Spleen (tissue), 11 donors: ENCODE measurements around the gene CHD8. TPM values are rescaled to one million over a fixed set of nuclear protein-coding genes. Genes with fewer than 3 reads are reported as not detected.
A peak's percentile ranks its signal among the peaks of the same experiment; 100 is the strongest.

ENCODE experiments used
- DNase-seq: peaks from one replicate; pipeline ENCODE4 v3.0.0-alpha.2; 2020
- H3K27ac ChIP-seq, 8 donors: fragments of 200-600 bp; sonication (generic) in 7 of 8; 1 replicate in 4 of 8; 2 replicates in 4 of 8; pipeline versions ENCODE4 v1.5.0 to v1.8.0; 2016 to 2021; ENCODE audit warnings: inconsistent platforms in 4 of 8, mild to moderate bottlenecking in 4 of 8, moderate library complexity in 1 of 8
- H3K27me3 ChIP-seq, 7 donors: fragments of 200-600 bp; sonication (generic) in 6 of 7; replicated peaks in 1 of 7; 1 replicate in 4 of 7; 2 replicates in 3 of 7; pipeline versions ENCODE4 v1.5.0 to v1.8.0; 2016 to 2021; ENCODE audit warnings: inconsistent platforms in 3 of 7, mild to moderate bottlenecking in 1 of 7
- H3K36me3 ChIP-seq, 6 donors: fragments of 200-600 bp; sonication (generic) in 5 of 6; 1 replicate in 4 of 6; 2 replicates in 2 of 6; pipeline versions ENCODE4 v1.5.0 to v1.8.0; 2016 to 2021; ENCODE audit warnings: inconsistent platforms in 2 of 6
- H3K4me1 ChIP-seq, 6 donors: fragments of 200-600 bp; sonication (generic) in 5 of 6; 1 replicate in 3 of 6; 2 replicates in 3 of 6; pipeline versions ENCODE4 v1.5.0 to v1.8.0; 2016 to 2021; ENCODE audit warnings: inconsistent platforms in 3 of 6
- H3K4me3 ChIP-seq, 8 donors: fragments of 200-600 bp; sonication (generic) in 7 of 8; 1 replicate in 4 of 8; 2 replicates in 4 of 8; pipeline versions ENCODE4 v1.5.0 to v1.8.0; 2016 to 2021; ENCODE audit warnings: inconsistent platforms in 4 of 8, mild to moderate bottlenecking in 4 of 8, moderate library complexity in 2 of 8
- H3K9me3 ChIP-seq, 8 donors: fragments of 200-600 bp; sonication (generic) in 7 of 8; 1 replicate in 4 of 8; 2 replicates in 4 of 8; pipeline versions ENCODE4 v1.5.0 to v1.8.0; 2016 to 2021; ENCODE audit warnings: inconsistent platforms in 4 of 8
- POLR2A ChIP-seq, 3 donors: fragments of 450-650 bp; IDR thresholded peaks; one replicate each; pipeline ENCODE4 v1.5.1; 2017; ENCODE audit warnings: antibody characterized with exemption in 3 of 3, mild to moderate bottlenecking in 1 of 3
- POLR2AphosphoS5 ChIP-seq, 3 donors: sonication (generic); formaldehyde crosslinking; IDR thresholded peaks; one replicate each; pipeline ENCODE4 v1.5.1; 2017; ENCODE audit warnings: antibody characterized with exemption in 3 of 3
- WGBS, 5 donors: extraction: QIAGEN DNeasy Blood & Tissue Kit in 3 of 5; methylation state at CpG; one replicate each; pipeline versions ENCODE4 v1.1.5 to v1.1.7; 2013 to 2018; 5-methylcytosine and 5-hydroxymethylcytosine counted together
- intact Hi-C: fragments of 100-400 bp; cut with DNase I; formaldehyde crosslinking; loops from one replicate; pipeline ENCODE4 v1.15.0; 2023; ENCODE audit warnings: low total_unique reads
- polyA plus RNA-seq, 3 donors: library from polyadenylated mRNA; stranded (reverse); fragments of 200-250 nt; gene quantifications; one replicate each; pipeline ENCODE4 v1.2.1, GENCODE V29; 2013
- total RNA-seq, 7 donors: library from RNA; depleted of rRNA in 3 of 7; stranded (reverse); fragments of >200 nt in 3 of 7; fragmentation: NEBNext Ultra II Directional in 4 of 7; extraction: Animal tissue kit (Norgen Biotek cat#: 25700) in 4 of 7; gene quantifications; one replicate each; pipeline versions ENCODE4 v1.1.0 to v1.2.1, GENCODE V29; 2016 to 2021
- TF ChIP-seq, protein P1 (sequence below), 11 experiments: fragments of 200-600 bp in 7 of 11; fragments of 450-650 bp in 4 of 11; sonication (generic) in 4 of 11; IDR thresholded peaks in 8 of 11; conservative IDR thresholded peaks in 3 of 11; 1 replicate in 7 of 11; 2 replicates in 4 of 11; pipeline versions ENCODE4 v1.4.0 to v1.8.0; 2016 to 2021; ENCODE audit warnings: antibody characterized with exemption in 11 of 11, inconsistent platforms in 4 of 11, mild to moderate bottlenecking in 1 of 11
- donor health status: healthy with polysubstance abuse.
- donor health status: DM: no; HTN: no; CAD: no; lungs with moderate emphysema.
- donor health status: DM: no; HTN: no; CAD: no.
- donor health status: Bipolar disorder and iron deficiency.
- donor health status: healthy.
- donor health status: DM: no; HTN: no; CAD: no.
- donor health status: DM: yes; HTN: yes; CAD: no.

Gene CHD8
- total and polyA plus RNA-seq, 10 donors, result 23.8 to 99.4 (median 86.6) TPM

GRCh38 chr14:21494902-21495762, 39.2 kb upstream of the CHD8 start:
- Histone ChIP-seq H3K4me3 (no peak overlapping the region), H3K36me3 (peaks cover 4 to 100% (median 98%) of the 10 kb centered on the region in 6 donors), H3K9me3 (no peaks in the 10 kb centered on the region), H3K27ac (no peak overlapping the region), H3K27me3 (no peaks in the 10 kb centered on the region), H3K4me1 (peaks cover 0 to 9% (median 0%) of the 10 kb centered on the region in 6 donors)
- DNase-seq, result no peak
- 40 to 98% (median 88%) methylated on average over 2 of the region's 2 CpGs for WGBS, 5 donors
- intact Hi-C loops, result no loop called here
- TF ChIP-seq POLR2A (IDR thresholded peaks at IDR 0.05) (no peak), POLR2AphosphoS5 (IDR thresholded peaks at IDR 0.05) (peak in 1 of 3 donors; percentile 18)

DNA sequence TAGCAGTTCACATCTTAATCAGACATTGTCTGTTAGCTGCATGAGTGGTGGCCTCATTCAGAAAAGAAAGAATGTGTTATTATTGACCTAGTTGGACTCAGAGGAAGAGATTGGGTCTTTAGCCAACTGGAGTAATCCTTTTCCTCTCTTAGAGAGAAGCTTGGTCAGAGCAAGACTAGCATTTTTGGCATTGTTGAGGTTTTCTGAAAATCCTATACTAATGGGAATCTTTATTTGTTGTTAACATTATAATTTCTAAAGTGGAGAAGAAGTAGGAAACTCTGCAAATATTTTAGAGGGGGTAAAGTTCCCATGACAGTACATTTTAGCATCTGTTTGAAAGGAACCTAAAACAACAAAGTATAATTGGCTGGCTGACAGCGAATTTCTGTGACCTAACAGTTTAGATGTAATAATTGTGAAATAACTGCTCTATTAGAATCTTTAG, 30.7 kb upstream of the CHD8 start:
- intact Hi-C loops, result no loop called here
- peaks cover 4 to 85% (median 52%) of the 10 kb centered on the region in 6 donors for H3K36me3 ChIP-seq
- no peak for DNase-seq
- WGBS, 5 donors, result 85 to 95% (median 88%) methylated on average over 1 of the region's 1 CpG
- no peaks in the 10 kb centered on the region for H3K9me3 ChIP-seq
- H3K4me3 ChIP-seq, result no peak overlapping the region
- no peak for TF ChIP-seq POLR2AphosphoS5 (IDR thresholded peaks at IDR 0.05)
- TF ChIP-seq, protein P1, sequence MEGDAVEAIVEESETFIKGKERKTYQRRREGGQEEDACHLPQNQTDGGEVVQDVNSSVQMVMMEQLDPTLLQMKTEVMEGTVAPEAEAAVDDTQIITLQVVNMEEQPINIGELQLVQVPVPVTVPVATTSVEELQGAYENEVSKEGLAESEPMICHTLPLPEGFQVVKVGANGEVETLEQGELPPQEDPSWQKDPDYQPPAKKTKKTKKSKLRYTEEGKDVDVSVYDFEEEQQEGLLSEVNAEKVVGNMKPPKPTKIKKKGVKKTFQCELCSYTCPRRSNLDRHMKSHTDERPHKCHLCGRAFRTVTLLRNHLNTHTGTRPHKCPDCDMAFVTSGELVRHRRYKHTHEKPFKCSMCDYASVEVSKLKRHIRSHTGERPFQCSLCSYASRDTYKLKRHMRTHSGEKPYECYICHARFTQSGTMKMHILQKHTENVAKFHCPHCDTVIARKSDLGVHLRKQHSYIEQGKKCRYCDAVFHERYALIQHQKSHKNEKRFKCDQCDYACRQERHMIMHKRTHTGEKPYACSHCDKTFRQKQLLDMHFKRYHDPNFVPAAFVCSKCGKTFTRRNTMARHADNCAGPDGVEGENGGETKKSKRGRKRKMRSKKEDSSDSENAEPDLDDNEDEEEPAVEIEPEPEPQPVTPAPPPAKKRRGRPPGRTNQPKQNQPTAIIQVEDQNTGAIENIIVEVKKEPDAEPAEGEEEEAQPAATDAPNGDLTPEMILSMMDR (IDR thresholded peaks at IDR 0.05 in 8 of 11, conservative IDR thresholded peaks at IDR 0.05 in 3 of 11), result no peak
- peaks cover 0 to 30% (median 11%) of the 10 kb centered on the region in 6 donors for H3K4me1 ChIP-seq
- H3K27ac ChIP-seq, result peak overlapping the region in 1 of 8 donors; percentile 5
- no peaks in the 10 kb centered on the region for H3K27me3 ChIP-seq

DNA sequence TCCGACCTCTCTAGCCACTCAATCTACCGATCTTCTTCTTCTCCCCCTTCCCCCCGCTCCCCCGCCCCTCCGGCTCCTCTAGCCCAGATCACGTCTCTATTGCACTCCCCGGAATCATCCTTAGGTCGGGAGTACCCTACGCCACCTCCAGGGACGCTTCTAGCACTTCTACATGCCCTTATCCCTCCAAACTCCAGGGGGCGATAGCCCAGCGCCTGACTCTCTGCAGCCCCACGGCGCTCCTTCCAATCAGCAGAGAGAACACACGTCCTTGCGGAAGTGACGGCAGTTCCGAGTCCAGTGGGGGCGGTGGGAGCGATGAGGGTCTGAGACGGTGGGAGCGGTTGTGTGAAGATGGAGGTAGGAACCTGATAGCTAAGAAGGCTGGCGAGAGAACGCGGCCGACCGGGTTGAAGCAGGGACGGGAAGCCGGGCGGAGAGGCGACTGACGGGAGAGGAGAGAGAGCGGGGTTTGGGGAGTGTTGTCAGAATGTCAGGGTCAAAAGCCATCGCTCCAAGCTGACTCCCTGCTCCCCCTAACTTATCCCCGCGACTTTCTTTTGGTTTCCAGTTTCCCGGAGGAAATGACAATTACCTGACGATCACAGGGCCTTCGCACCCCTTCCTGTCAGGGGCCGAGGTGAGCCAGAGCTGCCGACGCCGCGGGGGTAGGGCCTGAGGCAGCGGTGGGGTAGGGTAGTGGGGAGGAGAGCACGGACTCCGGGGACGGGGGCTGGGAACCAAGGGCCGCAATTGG, 21.2 kb upstream of the CHD8 start, which contains the start of the genes RAB2B and TOX4:
Gene RAB2B (minus strand): TSS at position 35 of the 757 bp plus-strand sequence. CDS start 87 bp downstream, outside the sequence.
Gene TOX4 (plus strand): TSS at position 271 of the 757 bp plus-strand sequence. CDS start 84 bp downstream, at position 355.
- 0 to 1% (median 1%) methylated on average over 41 to 49 of the region's 49 CpGs for whole genome bisulfite sequencing, 5 donors
- intact Hi-C loops, result no loop called here

DNA sequence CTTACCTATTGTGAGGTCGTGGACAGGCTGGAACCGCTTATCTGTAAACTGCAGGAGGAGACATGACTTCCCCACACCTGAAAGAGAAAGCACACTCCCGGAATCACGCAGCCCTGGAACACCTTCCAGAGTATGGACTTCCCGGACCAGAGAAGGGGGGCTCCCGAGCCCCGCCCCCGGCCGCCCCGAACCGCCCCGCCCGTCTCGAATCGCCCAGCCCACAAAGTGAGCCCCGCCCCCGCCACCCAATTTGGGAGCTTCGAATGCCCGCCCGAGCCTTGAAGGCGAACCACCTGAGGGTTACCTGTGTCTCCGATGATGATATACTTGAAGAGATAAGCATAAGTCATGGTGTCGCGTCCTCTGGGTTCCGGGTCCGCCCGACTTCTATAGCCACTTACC, 20.6 kb upstream of the CHD8 start:
- peak overlapping the region; percentile 63 to 96 (median 92) for H3K27ac ChIP-seq
- peak overlapping the region; percentile 49 to 93 (median 86) for H3K4me3 ChIP-seq
- H3K9me3 ChIP-seq, result no peaks in the 10 kb centered on the region
- WGBS, 5 donors, result 0 to 2% (median 1%) methylated on average over 13 to 27 of the region's 27 CpGs
- H3K27me3 ChIP-seq, result no peaks in the 10 kb centered on the region
- intact Hi-C loops, result no loop called here
- peaks cover 19 to 65% (median 37%) of the 10 kb centered on the region in 6 donors for H3K4me1 ChIP-seq
- TF ChIP-seq POLR2A (IDR thresholded peaks at IDR 0.05) (no peak), POLR2AphosphoS5 (IDR thresholded peaks at IDR 0.05) (no peak)
- TF ChIP-seq, protein P1 (IDR thresholded peaks at IDR 0.05 in 8 of 11, conservative IDR thresholded peaks at IDR 0.05 in 3 of 11), result no peak
- peaks cover 0 to 57% (median 22%) of the 10 kb centered on the region in 6 donors for H3K36me3 ChIP-seq
- peak; percentile 95 for DNase-seq

More for the DNA sequence above, 21.2 kb upstream of the CHD8 start, which contains the start of the genes RAB2B and TOX4:
- peak; percentile 98 for DNase-seq
- Histone ChIP-seq H3K4me1 (peaks cover 19 to 71% (median 40%) of the 10 kb centered on the region in 6 donors), H3K9me3 (no peaks in the 10 kb centered on the region), H3K27me3 (no peaks in the 10 kb centered on the region), H3K4me3 (peak within 1 kb of the TSS; percentile 49 to 93 (median 86)), H3K36me3 (peaks cover 0 to 56% (median 24%) of the 10 kb centered on the region in 6 donors), H3K27ac (peak within 1 kb of the TSS; percentile 82 to 96 (median 92))
- TF ChIP-seq POLR2A (IDR thresholded peaks at IDR 0.05) (peak; percentile 14 to 69 (median 41)), POLR2AphosphoS5 (IDR thresholded peaks at IDR 0.05) (peak; percentile 94 to 98 (median 95))
- TF ChIP-seq, protein P1 (IDR thresholded peaks at IDR 0.05 in 8 of 11, conservative IDR thresholded peaks at IDR 0.05 in 3 of 11), result peak; percentile 98 to 100 (median 99)
